Uterus (tissue), 4 donors: ENCODE results near the gene VPS45. TPM values are rescaled to one million over a fixed set of nuclear protein-coding genes. Genes with fewer than 3 reads are reported as not detected.
A peak's percentile ranks its signal among the peaks of the same experiment; 100 is the strongest.

Experiments used
- DNase-seq, 2 donors: peaks; one replicate each; pipeline ENCODE4 v3.0.0-alpha.2; 2019 to 2020
- H3K27ac ChIP-seq, 2 donors: fragments of 200-600 bp; sonication (generic); 1 replicate in 1 of 2; 2 replicates in 1 of 2; pipeline ENCODE4 v1.5.1; 2016 to 2018
- H3K27me3 ChIP-seq, 2 donors: fragments of 200-600 bp; sonication (generic); one replicate each; pipeline ENCODE4 v1.5.1; 2018 to 2019; ENCODE audit warnings: control low read depth in 1 of 2
- H3K36me3 ChIP-seq, 2 donors: fragments of 200-600 bp; sonication (generic); one replicate each; pipeline ENCODE4 v1.5.1; 2019; ENCODE audit warnings: control low read depth in 1 of 2
- H3K4me1 ChIP-seq, 2 donors: fragments of 200-600 bp; sonication (generic); one replicate each; pipeline ENCODE4 v1.5.1; 2018 to 2019; ENCODE audit warnings: control low read depth in 1 of 2
- H3K4me3 ChIP-seq, 2 donors: fragments of 200-600 bp; sonication (generic); 1 replicate in 1 of 2; 2 replicates in 1 of 2; pipeline ENCODE4 v1.5.1; 2018 to 2019; ENCODE audit warnings: mild to moderate bottlenecking in 1 of 2
- H3K9me3 ChIP-seq, 2 donors: fragments of 200-600 bp; sonication (generic); one replicate each; pipeline ENCODE4 v1.5.1; 2019; ENCODE audit warnings: control low read depth in 1 of 2
- CTCF ChIP-seq, 4 experiments: fragments of 200-600 bp in 2 of 4; fragments of 450-650 bp in 2 of 4; sonication (generic) in 2 of 4; IDR thresholded peaks; one replicate each; pipeline ENCODE4 v1.5.1; 2016 to 2019; ENCODE audit warnings: antibody characterized with exemption in 4 of 4, mild to moderate bottlenecking in 2 of 4, moderate library complexity in 1 of 4
- POLR2A ChIP-seq, 2 donors: fragments of 450-650 bp; IDR thresholded peaks; one replicate each; pipeline ENCODE4 v1.6.1; 2016; ENCODE audit warnings: antibody characterized with exemption in 2 of 2, mild to moderate bottlenecking in 1 of 2, moderate library complexity in 1 of 2
- intact Hi-C: fragments of 100-400 bp; cut with DNase I; formaldehyde crosslinking; loops from one replicate; pipeline ENCODE4 v1.15.1; 2023; ENCODE audit warnings: low total_unique reads
- total RNA-seq, 4 donors: library from RNA; depleted of rRNA in 3 of 4; stranded (reverse); fragments of >200 nt in 3 of 4; gene quantifications; one replicate each; pipeline versions ENCODE4 v1.1.0 to v1.2.4, GENCODE V29; 2014 to 2023
- donor health status: DM: yes; HTN: yes; CAD: no.

Gene VPS45
- total RNA-seq, 4 donors from 2014 or later, result 28.4 to 86.3 (median 66.9) TPM

GRCh38 chr1:150076985-150077384, 9.4 kb downstream of the VPS45 start:
- H3K9me3 ChIP-seq, result no peaks in the 10 kb centered on the region
- H3K27ac ChIP-seq, result no peak overlapping the region
- H3K4me1 ChIP-seq, result no peaks in the 10 kb centered on the region
- H3K4me3 ChIP-seq, result no peak overlapping the region
- no peak for DNase-seq
- no peaks in the 10 kb centered on the region for H3K27me3 ChIP-seq
- TF ChIP-seq CTCF (IDR thresholded peaks at IDR 0.05) (no peak), POLR2A (IDR thresholded peaks at IDR 0.05) (no peak)
- intact Hi-C loops, result no loop called here
- H3K36me3 ChIP-seq, result no peaks in the 10 kb centered on the region

- no peaks in the 10 kb centered on the region for H3K9me3 ChIP-seq
- no peaks in the 10 kb centered on the region for H3K27me3 ChIP-seq
- intact Hi-C loops, result no loop called here
- no peaks in the 10 kb centered on the region for H3K4me1 ChIP-seq
- H3K4me3 ChIP-seq, result no peak overlapping the region
- no peak for DNase-seq
- H3K27ac ChIP-seq, result no peak overlapping the region
- H3K36me3 ChIP-seq, result no peaks in the 10 kb centered on the region
- TF ChIP-seq POLR2A (IDR thresholded peaks at IDR 0.05), result no peak
- TF ChIP-seq CTCF (IDR thresholded peaks at IDR 0.05), result no peak
These were observed 13.2 kb downstream of the VPS45 start for GRCh38 chr1:150080784-150081183.

- H3K4me3 ChIP-seq, result no peak overlapping the region
- H3K36me3 ChIP-seq, result no peaks in the 10 kb centered on the region
- H3K9me3 ChIP-seq, result no peaks in the 10 kb centered on the region
These were observed 14.9 kb downstream of the VPS45 start for GRCh38 chr1:150082494-150082893.

GRCh38 chr1:150083907-150084306, 16.3 kb downstream of the VPS45 start:
- no peak for DNase-seq
- H3K4me1 ChIP-seq, result no peaks in the 10 kb centered on the region
- no peaks in the 10 kb centered on the region for H3K27me3 ChIP-seq
- intact Hi-C loops, result no loop called here
- TF ChIP-seq POLR2A (IDR thresholded peaks at IDR 0.05) (no peak), CTCF (IDR thresholded peaks at IDR 0.05) (no peak)
- no peaks in the 10 kb centered on the region for H3K9me3 ChIP-seq
- no peak overlapping the region for H3K4me3 ChIP-seq
- H3K27ac ChIP-seq, result peak overlapping the region in 1 of 2 donors; percentile 25
- no peaks in the 10 kb centered on the region for H3K36me3 ChIP-seq

More at GRCh38 chr1:150082494-150082893, 14.9 kb downstream of the VPS45 start:
- no peak for DNase-seq
- H3K27me3 ChIP-seq, result no peaks in the 10 kb centered on the region
- intact Hi-C loops, result no loop called here
- no peak overlapping the region for H3K27ac ChIP-seq
- TF ChIP-seq CTCF (IDR thresholded peaks at IDR 0.05), result no peak
- no peak for TF ChIP-seq POLR2A (IDR thresholded peaks at IDR 0.05)
- H3K4me1 ChIP-seq, result no peaks in the 10 kb centered on the region

- no peaks in the 10 kb centered on the region for H3K27me3 ChIP-seq
- H3K4me1 ChIP-seq, result no peaks in the 10 kb centered on the region
- no peaks in the 10 kb centered on the region for H3K36me3 ChIP-seq
- no peaks in the 10 kb centered on the region for H3K9me3 ChIP-seq
- H3K27ac ChIP-seq, result no peak overlapping the region
- no peak for TF ChIP-seq POLR2A (IDR thresholded peaks at IDR 0.05)
- no peak for TF ChIP-seq CTCF (IDR thresholded peaks at IDR 0.05)
- no peak overlapping the region for H3K4me3 ChIP-seq
- intact Hi-C loops, result no loop called here
- no peak for DNase-seq
These were observed 17.8 kb downstream of the VPS45 start for GRCh38 chr1:150085406-150085805.
